Adrenal gland (tissue), 5 donors: ENCODE results near the gene RAMP1.

Experiments
- CTCF ChIP-seq, 6 experiments: fragments of 450-650 bp in 4 of 6; fragments of 200-600 bp in 2 of 6; sonication (generic) in 1 of 6; IDR thresholded peaks; 1 replicate in 5 of 6; 2 replicates in 1 of 6; pipeline versions ENCODE4 v1.5.1 to v1.8.0; 2016 to 2021; ENCODE audit warnings: antibody characterized with exemption in 6 of 6, mild to moderate bottlenecking in 2 of 6, moderate library complexity in 1 of 6
- POLR2A ChIP-seq, 2 donors: fragments of 450-650 bp; IDR thresholded peaks; one replicate each; pipeline ENCODE4 v1.6.1; 2017; ENCODE audit warnings: antibody characterized with exemption in 2 of 2, mild to moderate bottlenecking in 2 of 2, moderate library complexity in 1 of 2
- donor health status: DM: no; HTN: no; CAD: no.

- TF ChIP-seq POLR2A (IDR thresholded peaks at IDR 0.05) (no peak), CTCF (IDR thresholded peaks at IDR 0.05) (no peak)
These were observed 61.2 kb downstream of the RAMP1 start for GRCh38 chr2:237920673-237921072.
